Measurements from ENCODE around the gene OR10AD1. TPM values are rescaled to one million over a fixed set of nuclear protein-coding genes. Genes with fewer than 3 reads are reported as not detected.

OR10AD1 gene
- total RNA-seq, 1 donor from 2014 or later, result not detected

- peak; percentile 83 for DNase-seq
Observed at GRCh38 chr12:48189331-48190125, 13.6 kb downstream of the OR10AD1 start.

- no peak for DNase-seq
Observed at GRCh38 chr12:48187916-48188695, 15.0 kb downstream of the OR10AD1 start.

GRCh38 chr12:48185181-48185919 lies 17.7 kb downstream of the OR10AD1 start:
- no peak for DNase-seq

- DNase-seq, result no peak
Observed at GRCh38 chr12:48184549-48184922, 18.6 kb downstream of the OR10AD1 start.

GRCh38 chr12:48183876-48184548 lies 19.1 kb downstream of the OR10AD1 start:
- DNase-seq, result no peak

GRCh38 chr12:48183091-48183875 lies 19.8 kb downstream of the OR10AD1 start, which contains the start of gene CCDC184:
CCDC184 (plus strand) TSS chr12:48183644; CDS start chr12:48184123, 479 bp downstream.
- DNase-seq, result peak; percentile 64

GRCh38 chr12:48182631-48183030 lies 20.5 kb downstream of the OR10AD1 start:
- no peak for DNase-seq

GRCh38 chr12:48180857-48181495 lies 22.1 kb downstream of the OR10AD1 start:
- no peak for DNase-seq

- no peak for DNase-seq
Observed at GRCh38 chr12:48180424-48180823, 22.7 kb downstream of the OR10AD1 start.

GRCh38 chr12:48179466-48179865 lies 23.6 kb downstream of the OR10AD1 start:
- no peak for DNase-seq

- no peak for DNase-seq
Observed at GRCh38 chr12:48177982-48178381, 25.1 kb downstream of the OR10AD1 start.

- no peak for DNase-seq
Observed at GRCh38 chr12:48176417-48176751, 26.7 kb downstream of the OR10AD1 start.

- no peak for DNase-seq
Observed at GRCh38 chr12:48175613-48176416, 27.3 kb downstream of the OR10AD1 start.

GRCh38 chr12:48169011-48169410 lies 34.1 kb downstream of the OR10AD1 start:
- no peak for DNase-seq

GRCh38 chr12:48165089-48165981 lies 37.8 kb downstream of the OR10AD1 start:
- DNase-seq, result peak; percentile 82

- no peak for DNase-seq
Observed at GRCh38 chr12:48164451-48164850, 38.6 kb downstream of the OR10AD1 start.

- no peak for DNase-seq
Observed at GRCh38 chr12:48163150-48163747, 39.8 kb downstream of the OR10AD1 start.

- DNase-seq, result peak; percentile 39
Observed at GRCh38 chr12:48160807-48161206, 42.3 kb downstream of the OR10AD1 start.

- no peak for DNase-seq
Observed at GRCh38 chr12:48160046-48160445, 43.0 kb downstream of the OR10AD1 start.

All from dermis blood vessel endothelial cell (primary cell).